Keratinocyte (primary cell): ENCODE measurements around the gene PEX5L. TPM values are rescaled to one million over a fixed set of nuclear protein-coding genes. Genes with fewer than 3 reads are reported as not detected.

Experiments used
- DNase-seq: peaks from one replicate; pipeline ENCODE4 v3.0.0-alpha.2; 2011; ENCODE audit warnings: low read depth, missing footprints, low spot score
- FAIRE-seq: peaks from 2 replicates; lab custom pipeline; 2011; peaks lifted over from hg19 to GRCh38; lab: Jason Lieb, UNC
- H2AFZ ChIP-seq: 2 replicates; pipeline ENCODE4 v1.6.0; 2012; ENCODE audit warnings: low read length, control low read depth, inconsistent platforms; ENCODE audit not compliant: control insufficient read depth
- H3K27ac ChIP-seq: 2 replicates; pipeline ENCODE4 v1.5.1; 2011; ENCODE audit warnings: low read length; ENCODE audit not compliant: control insufficient read depth, insufficient read depth
- H3K27me3 ChIP-seq: 3 replicates; pipeline ENCODE4 v1.6.0; 2011; ENCODE audit warnings: low read length; ENCODE audit not compliant: control insufficient read depth, insufficient read depth; ENCODE audit errors: extremely low read depth
- H3K36me3 ChIP-seq, 2 experiments: 2 replicates in 1 of 2; 3 replicates in 1 of 2; pipeline ENCODE4 v1.5.1; 2011; ENCODE audit warnings: low read length in 2 of 2, mild to moderate bottlenecking in 1 of 2; ENCODE audit not compliant: control insufficient read depth in 2 of 2, insufficient read depth in 2 of 2; ENCODE audit errors: extremely low read depth in 1 of 2
- H3K4me1 ChIP-seq: 3 replicates; pipeline ENCODE4 v1.5.1; 2011; ENCODE audit warnings: low read length; ENCODE audit not compliant: control insufficient read depth, insufficient read depth; ENCODE audit errors: extremely low read depth
- H3K4me2 ChIP-seq: 3 replicates; pipeline ENCODE4 v1.6.0; 2011; ENCODE audit warnings: low read depth, low read length; ENCODE audit not compliant: control insufficient read depth, insufficient read depth; ENCODE audit errors: extremely low read depth
- H3K4me3 ChIP-seq, 3 experiments: fragments of 200-600 bp in 1 of 3; sonication (generic) in 1 of 3; 2 replicates in 2 of 3; 3 replicates in 1 of 3; pipeline ENCODE4 v1.5.1; 2011 to 2016; ENCODE audit warnings: low read length in 3 of 3, mild to moderate bottlenecking in 3 of 3, control low read depth in 2 of 3, inconsistent platforms in 1 of 3, low read depth in 1 of 3, mixed read lengths in 1 of 3, mixed run types in 1 of 3, moderate library complexity in 1 of 3; ENCODE audit not compliant: control insufficient read depth in 2 of 3, insufficient read depth in 2 of 3; ENCODE audit errors: extremely low read depth in 1 of 3
- H3K79me2 ChIP-seq: 2 replicates; pipeline ENCODE4 v1.6.0; 2012; ENCODE audit warnings: low read length; ENCODE audit not compliant: control insufficient read depth, insufficient read depth
- H3K9ac ChIP-seq: 3 replicates; pipeline ENCODE4 v1.6.0; 2011; ENCODE audit warnings: low read length; ENCODE audit not compliant: control insufficient read depth, insufficient read depth; ENCODE audit errors: extremely low read depth
- H3K9me1 ChIP-seq: 3 replicates; pipeline ENCODE4 v1.6.0; 2011; ENCODE audit warnings: low read length; ENCODE audit not compliant: control insufficient read depth, insufficient read depth; ENCODE audit errors: extremely low read depth
- H3K9me3 ChIP-seq: 2 replicates; pipeline ENCODE4 v1.5.1; 2012; ENCODE audit warnings: low read depth, low read length; ENCODE audit not compliant: control insufficient read depth
- H4K20me1 ChIP-seq: 3 replicates; pipeline ENCODE4 v1.6.0; 2011; ENCODE audit warnings: low read length; ENCODE audit not compliant: control insufficient read depth, insufficient read depth; ENCODE audit errors: extremely low read depth
- EZH2 ChIP-seq: IDR thresholded peaks from one replicate; pipeline ENCODE4 v1.6.1; 2012; ENCODE audit warnings: inconsistent platforms, mild to moderate bottlenecking, low read length, moderate library complexity
- dilution Hi-C: fragments of 300-500 bp; cut with MboI; formaldehyde crosslinking; loops from one replicate; pipeline ENCODE4 v1.7.0; 2020; ENCODE audit warnings: low sequenced_read_pairs; ENCODE audit not compliant: extremely low pct_ligation_motif_present
- polyA plus RNA-seq, 5 experiments: library from polyadenylated mRNA; depleted of rRNA in 3 of 5; stranded (reverse) in 3 of 5; stranded (forward) in 1 of 5; unstranded in 1 of 5; fragments of >200 nt; gene quantifications; 1 replicate in 1 of 5; 2 replicates in 3 of 5; 3 replicates in 1 of 5; pipeline versions ENCODE4 v1.2.1 to v1.2.3, GENCODE V29; 2011 to 2012; ENCODE audit warnings: missing spikeins in 2 of 5, low read depth in 1 of 5, low replicate concordance in 1 of 5
- TF ChIP-seq, protein P1 (sequence below), 3 experiments: IDR thresholded peaks in 1 of 3; conservative IDR thresholded peaks in 1 of 3; optimal IDR thresholded peaks in 1 of 3; 2 replicates in 2 of 3; 3 replicates in 1 of 3; pipeline versions ENCODE3 to v1.5.1; 2011; ENCODE audit warnings: low read length in 3 of 3, mild to moderate bottlenecking in 3 of 3, moderate library complexity in 2 of 3, control low read depth in 1 of 3, inconsistent platforms in 1 of 3; ENCODE audit not compliant: insufficient read depth in 2 of 3; ENCODE audit errors: extremely low read depth in 1 of 3

PEX5L gene
- polyA plus RNA-seq, 1 donor (not counting 4 experiments of a cell fraction or from before 2014, with no cell fraction given), result 0.92 TPM

DNA sequence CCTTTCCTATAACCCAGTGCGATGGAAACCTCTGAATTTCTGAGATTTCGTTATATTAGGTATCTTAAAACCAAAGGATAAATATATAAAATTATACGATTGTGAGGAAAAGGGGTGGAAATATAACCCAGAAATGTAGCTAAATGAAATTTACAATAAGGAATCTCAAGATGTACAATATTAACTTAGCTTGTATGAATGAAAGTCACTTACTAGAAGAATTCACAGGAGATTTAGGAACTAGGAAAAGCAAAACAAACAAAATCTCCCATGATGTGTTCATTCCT lies 224.7 kb downstream of the PEX5L start:
- no peak overlapping the region for H3K27ac ChIP-seq
- H2AFZ ChIP-seq, result no peak overlapping the region
- H3K4me3 ChIP-seq, result no peak overlapping the region
- no peaks in the 10 kb centered on the region for H4K20me1 ChIP-seq
- H3K36me3 ChIP-seq, result no peaks in the 10 kb centered on the region
- peaks cover 3% of the 10 kb centered on the region for H3K4me1 ChIP-seq
- dilution Hi-C loops, result no loop called here
- FAIRE-seq (no peak), DNase-seq (no peak)
- H3K27me3 ChIP-seq, result no peaks in the 10 kb centered on the region
- no peak overlapping the region for H3K4me2 ChIP-seq
- no peaks in the 10 kb centered on the region for H3K9me3 ChIP-seq
- H3K9me1 ChIP-seq, result no peaks in the 10 kb centered on the region
- TF ChIP-seq, protein P1, sequence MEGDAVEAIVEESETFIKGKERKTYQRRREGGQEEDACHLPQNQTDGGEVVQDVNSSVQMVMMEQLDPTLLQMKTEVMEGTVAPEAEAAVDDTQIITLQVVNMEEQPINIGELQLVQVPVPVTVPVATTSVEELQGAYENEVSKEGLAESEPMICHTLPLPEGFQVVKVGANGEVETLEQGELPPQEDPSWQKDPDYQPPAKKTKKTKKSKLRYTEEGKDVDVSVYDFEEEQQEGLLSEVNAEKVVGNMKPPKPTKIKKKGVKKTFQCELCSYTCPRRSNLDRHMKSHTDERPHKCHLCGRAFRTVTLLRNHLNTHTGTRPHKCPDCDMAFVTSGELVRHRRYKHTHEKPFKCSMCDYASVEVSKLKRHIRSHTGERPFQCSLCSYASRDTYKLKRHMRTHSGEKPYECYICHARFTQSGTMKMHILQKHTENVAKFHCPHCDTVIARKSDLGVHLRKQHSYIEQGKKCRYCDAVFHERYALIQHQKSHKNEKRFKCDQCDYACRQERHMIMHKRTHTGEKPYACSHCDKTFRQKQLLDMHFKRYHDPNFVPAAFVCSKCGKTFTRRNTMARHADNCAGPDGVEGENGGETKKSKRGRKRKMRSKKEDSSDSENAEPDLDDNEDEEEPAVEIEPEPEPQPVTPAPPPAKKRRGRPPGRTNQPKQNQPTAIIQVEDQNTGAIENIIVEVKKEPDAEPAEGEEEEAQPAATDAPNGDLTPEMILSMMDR (optimal IDR thresholded peaks at IDR 0.05 in 1 of 3, IDR thresholded peaks at IDR 0.05 in 1 of 3, conservative IDR thresholded peaks at IDR 0.05 in 1 of 3; ENCODE audit: extremely low read depth in 1 of 3, insufficient read depth in 2 of 3, low read length in 3 of 3), result no peak
- no peak for TF ChIP-seq EZH2
- H3K9ac ChIP-seq, result no peak overlapping the region
- no peaks in the 10 kb centered on the region for H3K79me2 ChIP-seq

DNA sequence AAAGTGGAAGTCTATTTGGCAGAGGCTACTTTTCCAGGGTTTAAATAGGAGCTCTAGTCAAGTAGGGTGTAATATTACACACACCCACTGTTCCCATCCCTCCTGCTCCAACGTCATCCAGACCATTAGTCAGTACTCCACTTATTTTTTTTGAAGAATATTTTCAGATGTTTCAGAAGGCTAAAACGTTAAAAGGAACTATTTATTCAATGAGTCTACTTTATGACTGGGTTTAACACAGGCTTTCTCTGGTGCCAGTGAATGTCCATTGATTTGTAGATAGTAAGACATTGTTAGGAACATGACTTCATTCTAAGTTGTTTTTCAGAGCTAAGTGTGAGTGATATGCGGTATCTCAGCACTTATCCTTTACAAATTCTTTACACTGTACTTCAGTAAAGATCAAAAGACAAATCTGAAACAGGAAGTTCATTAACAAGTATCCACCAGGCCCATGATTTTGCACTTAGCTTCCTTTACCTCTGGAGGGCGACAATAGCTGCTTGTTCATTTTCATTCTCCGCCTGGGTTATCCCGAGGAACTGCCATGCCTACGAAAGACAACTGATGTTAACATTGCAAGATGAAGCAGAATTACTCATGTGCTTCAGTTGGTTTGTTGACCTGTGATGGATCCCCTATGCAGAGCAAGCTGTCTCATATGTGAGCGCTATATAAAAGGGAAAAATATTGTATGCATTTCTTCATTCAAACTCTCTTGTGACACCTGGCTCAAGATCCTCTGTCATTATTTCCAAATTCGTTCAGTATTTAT lies 225.2 kb downstream of the PEX5L start:
- DNase-seq (peak; percentile 9), FAIRE-seq (peak; percentile 98)

More for the DNA sequence above, 225.2 kb downstream of the PEX5L start:
- no peaks in the 10 kb centered on the region for H3K79me2 ChIP-seq
- H3K27me3 ChIP-seq, result no peaks in the 10 kb centered on the region
- peak overlapping the region; percentile 1 for H3K4me2 ChIP-seq
- H3K27ac ChIP-seq, result peak overlapping the region; percentile 2
- H2AFZ ChIP-seq, result peak overlapping the region; percentile 49
- dilution Hi-C loops, result no loop called here
- TF ChIP-seq, protein P1 (optimal IDR thresholded peaks at IDR 0.05 in 1 of 3, IDR thresholded peaks at IDR 0.05 in 1 of 3, conservative IDR thresholded peaks at IDR 0.05 in 1 of 3; ENCODE audit: extremely low read depth in 1 of 3, insufficient read depth in 2 of 3, low read length in 3 of 3), result peak; percentile 56 to 78 (median 73)
- TF ChIP-seq EZH2, result no peak
- no peaks in the 10 kb centered on the region for H3K36me3 ChIP-seq
- H3K9me3 ChIP-seq, result no peaks in the 10 kb centered on the region
- H3K4me1 ChIP-seq, result peaks cover 3% of the 10 kb centered on the region
- no peak overlapping the region for H3K4me3 ChIP-seq
- no peaks in the 10 kb centered on the region for H3K9me1 ChIP-seq
- no peaks in the 10 kb centered on the region for H4K20me1 ChIP-seq
- no peak overlapping the region for H3K9ac ChIP-seq
